SK-N-SH treated with all-trans-retinoic acid at 6 μM for 48 hours (cell line): ENCODE data around the gene SNRPE.

Experiments
- ATAC-seq: fragments of 200-7000 bp; cut with Tn5 transposase; 3 replicates; pipeline ENCODE4 v1.9.1; 2020; ENCODE audit warnings: mild to moderate bottlenecking, moderate library complexity
- BACH2 ChIP-seq: fragments of 250-450 bp; sonication (Bioruptor Pico); IDR thresholded peaks from 2 replicates; pipeline ENCODE4 v1.9.0; 2021; ENCODE audit warnings: mild to moderate bottlenecking, borderline replicate concordance
- CSDC2 ChIP-seq: fragments of 250-450 bp; sonication (Bioruptor Pico); IDR thresholded peaks from 2 replicates; pipeline ENCODE4 v1.5.0; 2020; ENCODE audit warnings: mild to moderate bottlenecking, moderate library complexity
- ESRRG ChIP-seq: fragments of 250-450 bp; sonication (Bioruptor Pico); IDR thresholded peaks from 2 replicates; pipeline ENCODE4 v1.6.1; 2021; ENCODE audit warnings: mild to moderate bottlenecking
- GLIS3 ChIP-seq: fragments of 250-450 bp; sonication (Bioruptor Pico); IDR thresholded peaks from 2 replicates; pipeline ENCODE4 v1.5.0; 2020; ENCODE audit warnings: mild to moderate bottlenecking, moderate library complexity
- ISL1 ChIP-seq: fragments of 250-450 bp; sonication (Bioruptor Pico); IDR thresholded peaks from 2 replicates; pipeline ENCODE4 v2.1.2; 2022; ENCODE audit warnings: mild to moderate bottlenecking, moderate library complexity
- OSR1 ChIP-seq: fragments of 250-450 bp; sonication (Bioruptor Pico); IDR thresholded peaks from 2 replicates; pipeline ENCODE4 v1.8.0; 2022; ENCODE audit warnings: moderate library complexity, mild to moderate bottlenecking, inconsistent platforms
- PATZ1 ChIP-seq: fragments of 250-450 bp; sonication (Bioruptor Pico); IDR thresholded peaks from 2 replicates; pipeline ENCODE4 v1.8.0; 2020; ENCODE audit warnings: mild to moderate bottlenecking, moderate library complexity, borderline replicate concordance
- POU6F1 ChIP-seq: fragments of 250-450 bp; sonication (Bioruptor Pico); IDR thresholded peaks from 2 replicates; pipeline ENCODE4 v1.8.0; 2021; ENCODE audit warnings: low read depth, mild to moderate bottlenecking, moderate library complexity, borderline replicate concordance
- PPARA ChIP-seq: fragments of 250-450 bp; sonication (Bioruptor Pico); IDR thresholded peaks from 2 replicates; pipeline ENCODE4 v1.5.0; 2020; ENCODE audit warnings: mild to moderate bottlenecking, borderline replicate concordance
- RARB ChIP-seq: fragments of 250-450 bp; sonication (Bioruptor Pico); IDR thresholded peaks from 2 replicates; pipeline ENCODE4 v1.8.0; 2021; ENCODE audit warnings: mild to moderate bottlenecking, moderate library complexity
- SNAI2 ChIP-seq: fragments of 250-450 bp; sonication (Bioruptor Pico); IDR thresholded peaks from 2 replicates; pipeline ENCODE4 v1.5.0; 2020; ENCODE audit warnings: mild to moderate bottlenecking, moderate library complexity
- TOX ChIP-seq: fragments of 250-450 bp; sonication (Bioruptor Pico); IDR thresholded peaks from 2 replicates; pipeline ENCODE4 v1.8.0; 2021; ENCODE audit warnings: mild to moderate bottlenecking, moderate library complexity, borderline replicate concordance
- TSHZ2 ChIP-seq: fragments of 250-450 bp; sonication (Bioruptor Pico); IDR thresholded peaks from 2 replicates; pipeline ENCODE4 v1.5.0; 2020; ENCODE audit warnings: mild to moderate bottlenecking, moderate library complexity
- ZC3H10 ChIP-seq: fragments of 250-450 bp; sonication (Bioruptor Pico); IDR thresholded peaks from 2 replicates; pipeline ENCODE4 v1.5.1; 2021; ENCODE audit warnings: mild to moderate bottlenecking, moderate library complexity
- ZFP3 ChIP-seq: fragments of 250-450 bp; sonication (Bioruptor Pico); IDR thresholded peaks from 2 replicates; pipeline ENCODE4 v1.5.0; 2020; ENCODE audit warnings: mild to moderate bottlenecking, moderate library complexity
- ZFP30 ChIP-seq: fragments of 450-650 bp; formaldehyde crosslinking; IDR thresholded peaks from 2 replicates; pipeline ENCODE4 v1.5.0; 2022; ENCODE audit warnings: mild to moderate bottlenecking, moderate library complexity
- ZNF565 ChIP-seq: fragments of 450-650 bp; formaldehyde crosslinking; conservative IDR thresholded peaks from 2 replicates; pipeline ENCODE4 v1.5.0; 2020; ENCODE audit warnings: low read depth, mild to moderate bottlenecking, moderate library complexity
- ZNF70 ChIP-seq: fragments of 450-650 bp; formaldehyde crosslinking; IDR thresholded peaks from 2 replicates; pipeline ENCODE4 v1.5.0; 2020; ENCODE audit warnings: mild to moderate bottlenecking, moderate library complexity
- ZNF8 ChIP-seq: fragments of 450-650 bp; formaldehyde crosslinking; IDR thresholded peaks from 2 replicates; pipeline ENCODE4 v1.5.0; 2020; ENCODE audit warnings: mild to moderate bottlenecking, moderate library complexity
- TF ChIP-seq, protein P1 (sequence below): fragments of 250-450 bp; sonication (Bioruptor Pico); IDR thresholded peaks from 2 replicates; pipeline ENCODE4 v1.5.1; 2021; ENCODE audit warnings: mild to moderate bottlenecking, moderate library complexity

Gene SNRPE

DNA sequence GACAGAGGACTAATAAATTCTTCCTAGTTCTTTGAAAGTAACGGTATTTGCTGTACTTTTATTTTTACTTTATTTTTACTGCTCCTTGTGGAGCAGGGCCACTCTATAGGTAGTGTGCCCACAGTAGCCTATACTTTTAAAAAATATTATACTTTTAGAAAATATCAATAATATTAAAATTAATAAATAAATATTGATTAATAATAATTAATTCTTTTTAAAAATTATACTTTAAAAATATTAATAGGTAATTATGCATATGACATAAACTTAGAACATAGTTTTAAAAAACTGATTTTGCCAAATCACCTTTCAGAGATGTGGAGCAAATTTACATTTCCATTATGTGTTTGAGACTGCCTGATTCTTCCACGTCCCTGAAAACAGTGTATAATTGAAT lies 35.2 kb upstream of the SNRPE start:
- ATAC-seq, result no peak
- no peak for TF ChIP-seq OSR1
- TF ChIP-seq TOX (CRISPR knock-in tag), result no peak
- TF ChIP-seq ZNF70, result no peak
- TF ChIP-seq POU6F1 (CRISPR knock-in tag), result no peak
- TF ChIP-seq, all 23 proteins: peak for 0

DNA sequence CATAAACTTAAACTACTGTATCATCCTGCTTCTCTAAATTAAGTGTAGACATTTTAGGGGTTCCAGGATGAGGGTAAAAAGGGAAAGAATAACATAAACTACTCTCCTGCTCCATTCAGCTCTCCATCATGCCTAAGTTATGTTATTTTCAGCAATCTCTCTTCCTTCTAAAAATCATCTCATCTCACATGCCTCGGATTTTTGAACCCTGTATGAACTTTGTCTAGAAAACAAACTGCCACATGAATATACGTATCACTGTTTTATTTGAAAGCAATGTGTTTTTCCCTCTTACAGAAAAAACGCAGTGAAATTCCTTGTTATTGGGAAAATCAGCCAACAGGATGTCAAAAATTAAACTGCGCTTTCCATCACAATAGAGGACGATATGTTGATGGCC lies 33.4 kb upstream of the SNRPE start:
- ATAC-seq, result peak; percentile 48
- TF ChIP-seq ZNF565, result no peak
- TF ChIP-seq CSDC2 (CRISPR knock-in tag), result 0 out of 2 replicates have a peak, but pooled peaks have one; percentile 17

GRCh38 chr1:203828503-203828902 lies 32.9 kb upstream of the SNRPE start:
- ATAC-seq, result no peak; the same call in 1 of the 3 replicates
- TF ChIP-seq PPARA, result no peak
- no peak for TF ChIP-seq GLIS3 (CRISPR knock-in tag)
- no peak for TF ChIP-seq ZNF8 (CRISPR knock-in tag)
- TF ChIP-seq, protein P1, sequence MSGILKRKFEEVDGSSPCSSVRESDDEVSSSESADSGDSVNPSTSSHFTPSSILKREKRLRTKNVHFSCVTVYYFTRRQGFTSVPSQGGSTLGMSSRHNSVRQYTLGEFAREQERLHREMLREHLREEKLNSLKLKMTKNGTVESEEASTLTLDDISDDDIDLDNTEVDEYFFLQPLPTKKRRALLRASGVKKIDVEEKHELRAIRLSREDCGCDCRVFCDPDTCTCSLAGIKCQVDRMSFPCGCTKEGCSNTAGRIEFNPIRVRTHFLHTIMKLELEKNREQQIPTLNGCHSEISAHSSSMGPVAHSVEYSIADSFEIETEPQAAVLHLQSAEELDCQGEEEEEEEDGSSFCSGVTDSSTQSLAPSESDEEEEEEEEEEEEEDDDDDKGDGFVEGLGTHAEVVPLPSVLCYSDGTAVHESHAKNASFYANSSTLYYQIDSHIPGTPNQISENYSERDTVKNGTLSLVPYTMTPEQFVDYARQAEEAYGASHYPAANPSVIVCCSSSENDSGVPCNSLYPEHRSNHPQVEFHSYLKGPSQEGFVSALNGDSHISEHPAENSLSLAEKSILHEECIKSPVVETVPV (CRISPR knock-in tag), result no peak
- peak; percentile 95 for TF ChIP-seq ISL1
- no peak for TF ChIP-seq RARB (CRISPR knock-in tag)
- TF ChIP-seq ZFP30 (CRISPR knock-in tag), result no peak

GRCh38 chr1:203829247-203829646 lies 32.2 kb upstream of the SNRPE start:
- TF ChIP-seq RARB (CRISPR knock-in tag) (0 out of 2 replicates have a peak, but pooled peaks have one; percentile 15), PATZ1 (CRISPR knock-in tag) (peak; percentile 6; the same call in 1 of the 2 replicates), TOX (CRISPR knock-in tag) (peak; percentile 46; the same call in 1 of the 2 replicates)
- TF ChIP-seq, all 23 proteins: peak for 3; not testable (repeated sequence) for 20

DNA sequence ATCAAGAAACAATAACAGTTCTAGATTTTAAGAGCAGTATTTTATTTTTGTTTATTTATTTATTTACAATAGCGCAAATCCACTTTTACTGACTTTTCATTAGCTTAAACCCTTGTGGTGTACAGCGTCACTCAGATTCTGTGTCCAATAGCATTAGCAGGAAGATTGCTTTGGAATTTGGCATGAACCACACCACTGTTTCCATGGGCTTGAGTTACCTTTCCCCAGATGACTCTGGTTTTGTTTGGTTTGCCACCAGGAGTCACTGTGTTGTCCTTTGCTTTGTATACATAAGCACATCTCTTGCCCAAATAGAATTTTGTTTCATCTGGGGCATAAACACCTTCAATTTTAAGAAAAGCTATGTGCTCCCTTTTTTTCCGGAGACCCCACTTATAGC lies 25.9 kb upstream of the SNRPE start:
- no peak for ATAC-seq
- TF ChIP-seq ZC3H10 (CRISPR knock-in tag) (no peak), GLIS3 (CRISPR knock-in tag) (no peak), SNAI2 (CRISPR knock-in tag) (no peak), ZFP30 (CRISPR knock-in tag) (no peak), BACH2 (no peak), TOX (CRISPR knock-in tag) (no peak), POU6F1 (CRISPR knock-in tag) (no peak), TSHZ2 (CRISPR knock-in tag) (no peak), ISL1 (no peak), PPARA (no peak), ZFP3 (CRISPR knock-in tag) (no peak), ESRRG (no peak)

More at GRCh38 chr1:203829247-203829646, 32.2 kb upstream of the SNRPE start:
- ATAC-seq, result peak; percentile 88
